H1 (cell line): Measurements from ENCODE around the gene CTSA. TPM values are rescaled to one million over a fixed set of nuclear protein-coding genes. Genes with fewer than 3 reads are reported as not detected.

Experiments
- BACH1 ChIP-seq: IDR thresholded peaks from 2 replicates; pipeline ENCODE4 v1.6.1; 2012; ENCODE audit warnings: low read length, improper control_type of control experiment
- BCL11A ChIP-seq, 2 experiments: IDR thresholded peaks; one replicate each; pipeline ENCODE4 v1.6.1; 2011; ENCODE audit warnings: low read depth in 2 of 2, low read length in 2 of 2, mild to moderate bottlenecking in 2 of 2
- CHD2 ChIP-seq: IDR thresholded peaks from 2 replicates; pipeline ENCODE4 v1.6.1; 2012; ENCODE audit warnings: low read length, improper control_type of control experiment
- EGR1 ChIP-seq: IDR thresholded peaks from 2 replicates; pipeline ENCODE4 v1.6.1; 2011; ENCODE audit warnings: low read depth, low read length, borderline replicate concordance
- GABPA ChIP-seq: IDR thresholded peaks from 2 replicates; pipeline ENCODE4 v1.6.1; 2011; ENCODE audit warnings: mild to moderate bottlenecking, low read length, moderate library complexity, borderline replicate concordance; ENCODE audit not compliant: insufficient read depth
- JUN ChIP-seq: IDR thresholded peaks from 2 replicates; pipeline ENCODE4 v1.6.1; 2011; ENCODE audit warnings: low read depth, mild to moderate bottlenecking, improper control_type of control experiment, low read length
- POLR2A ChIP-seq, 2 experiments: IDR thresholded peaks; 1 replicate in 1 of 2; 2 replicates in 1 of 2; pipeline ENCODE4 v1.6.1; 2011; ENCODE audit warnings: low read depth in 2 of 2, low read length in 2 of 2, mild to moderate bottlenecking in 2 of 2; ENCODE audit errors: control extremely low read depth in 1 of 2
- RNF2 ChIP-seq: fragments of 200-900, 300-1000 bp; sonication (generic); IDR thresholded peaks from 2 replicates; pipeline ENCODE4 v1.7.1; 2016; ENCODE audit warnings: borderline replicate concordance, low read depth, mild to moderate bottlenecking, antibody characterized with exemption, low read length; ENCODE audit not compliant: poor library complexity, severe bottlenecking; ENCODE audit errors: missing control alignments
- SP1 ChIP-seq: IDR thresholded peaks from 2 replicates; pipeline ENCODE4 v1.6.1; 2011; ENCODE audit warnings: low read depth, low read length
- SUZ12 ChIP-seq: fragments of 200-600 bp; sonication (generic); IDR thresholded peaks from 2 replicates; pipeline ENCODE4 v1.6.1; 2012; ENCODE audit warnings: mild to moderate bottlenecking, inconsistent platforms, low read length, moderate library complexity, mixed read lengths
- TAF1 ChIP-seq: IDR thresholded peaks from 2 replicates; pipeline ENCODE4 v1.6.1; 2011; ENCODE audit warnings: mild to moderate bottlenecking, low read depth, low read length
- ZNF274 ChIP-seq: IDR thresholded peaks from 2 replicates; pipeline ENCODE4 v1.7.0; 2012; ENCODE audit warnings: low read length, borderline replicate concordance; ENCODE audit errors: extremely low read depth
- polyA plus RNA-seq, 7 experiments: library from polyadenylated mRNA; depleted of rRNA in 3 of 7; stranded (reverse) in 5 of 7; unstranded in 2 of 7; fragments of >200 nt in 5 of 7; fragments of 200-250 nt in 2 of 7; gene quantifications; 1 replicate in 5 of 7; 2 replicates in 1 of 7; 4 replicates in 1 of 7; pipeline versions ENCODE4 v1.2.1 to v1.2.3, GENCODE V29; 2011 to 2013; ENCODE audit warnings: missing spikeins in 2 of 7, mixed read lengths in 2 of 7
- total RNA-seq: library from RNA; stranded (reverse); fragmentation: NEBNext Ultra II Directional; extraction: Animal tissue kit (Norgen Biotek cat#: 25700); gene quantifications from 2 replicates; pipeline ENCODE4 v1.2.1, GENCODE V29; 2021
- TF ChIP-seq, protein P1 (sequence below): fragments of 300-600 bp; sonication (generic); IDR thresholded peaks from 2 replicates; pipeline ENCODE4 v1.7.1; 2012; ENCODE audit warnings: low read length, moderate library complexity, mild to moderate bottlenecking, inconsistent platforms; ENCODE audit not compliant: insufficient replicate concordance

Gene CTSA
- total and polyA plus RNA-seq, 2 of the 8 experiments (the other 6 are each of a cell fraction or from before 2014, with no cell fraction given): 49.7 to 74.0 TPM

DNA sequence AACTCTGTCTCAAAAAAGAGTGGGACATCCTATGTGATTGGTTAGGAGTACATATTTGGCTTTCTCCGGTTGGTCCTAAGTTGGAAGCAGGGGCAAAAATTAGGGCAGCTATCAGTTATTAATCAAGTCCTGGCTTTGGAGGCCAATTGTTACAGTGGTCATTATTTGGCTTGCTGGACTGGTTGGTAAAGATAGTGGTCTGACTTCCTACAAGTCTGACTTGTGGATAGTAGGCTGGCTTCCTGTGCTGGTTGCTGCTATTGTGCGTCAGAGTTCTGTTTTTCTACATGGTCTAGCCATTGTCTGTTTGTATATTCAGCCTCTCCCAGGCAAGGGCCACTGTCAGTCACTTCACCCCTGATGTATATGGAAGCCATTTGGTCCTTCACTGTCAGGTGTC, 40.9 kb upstream of the CTSA start (continued):
- TF ChIP-seq, protein P1, sequence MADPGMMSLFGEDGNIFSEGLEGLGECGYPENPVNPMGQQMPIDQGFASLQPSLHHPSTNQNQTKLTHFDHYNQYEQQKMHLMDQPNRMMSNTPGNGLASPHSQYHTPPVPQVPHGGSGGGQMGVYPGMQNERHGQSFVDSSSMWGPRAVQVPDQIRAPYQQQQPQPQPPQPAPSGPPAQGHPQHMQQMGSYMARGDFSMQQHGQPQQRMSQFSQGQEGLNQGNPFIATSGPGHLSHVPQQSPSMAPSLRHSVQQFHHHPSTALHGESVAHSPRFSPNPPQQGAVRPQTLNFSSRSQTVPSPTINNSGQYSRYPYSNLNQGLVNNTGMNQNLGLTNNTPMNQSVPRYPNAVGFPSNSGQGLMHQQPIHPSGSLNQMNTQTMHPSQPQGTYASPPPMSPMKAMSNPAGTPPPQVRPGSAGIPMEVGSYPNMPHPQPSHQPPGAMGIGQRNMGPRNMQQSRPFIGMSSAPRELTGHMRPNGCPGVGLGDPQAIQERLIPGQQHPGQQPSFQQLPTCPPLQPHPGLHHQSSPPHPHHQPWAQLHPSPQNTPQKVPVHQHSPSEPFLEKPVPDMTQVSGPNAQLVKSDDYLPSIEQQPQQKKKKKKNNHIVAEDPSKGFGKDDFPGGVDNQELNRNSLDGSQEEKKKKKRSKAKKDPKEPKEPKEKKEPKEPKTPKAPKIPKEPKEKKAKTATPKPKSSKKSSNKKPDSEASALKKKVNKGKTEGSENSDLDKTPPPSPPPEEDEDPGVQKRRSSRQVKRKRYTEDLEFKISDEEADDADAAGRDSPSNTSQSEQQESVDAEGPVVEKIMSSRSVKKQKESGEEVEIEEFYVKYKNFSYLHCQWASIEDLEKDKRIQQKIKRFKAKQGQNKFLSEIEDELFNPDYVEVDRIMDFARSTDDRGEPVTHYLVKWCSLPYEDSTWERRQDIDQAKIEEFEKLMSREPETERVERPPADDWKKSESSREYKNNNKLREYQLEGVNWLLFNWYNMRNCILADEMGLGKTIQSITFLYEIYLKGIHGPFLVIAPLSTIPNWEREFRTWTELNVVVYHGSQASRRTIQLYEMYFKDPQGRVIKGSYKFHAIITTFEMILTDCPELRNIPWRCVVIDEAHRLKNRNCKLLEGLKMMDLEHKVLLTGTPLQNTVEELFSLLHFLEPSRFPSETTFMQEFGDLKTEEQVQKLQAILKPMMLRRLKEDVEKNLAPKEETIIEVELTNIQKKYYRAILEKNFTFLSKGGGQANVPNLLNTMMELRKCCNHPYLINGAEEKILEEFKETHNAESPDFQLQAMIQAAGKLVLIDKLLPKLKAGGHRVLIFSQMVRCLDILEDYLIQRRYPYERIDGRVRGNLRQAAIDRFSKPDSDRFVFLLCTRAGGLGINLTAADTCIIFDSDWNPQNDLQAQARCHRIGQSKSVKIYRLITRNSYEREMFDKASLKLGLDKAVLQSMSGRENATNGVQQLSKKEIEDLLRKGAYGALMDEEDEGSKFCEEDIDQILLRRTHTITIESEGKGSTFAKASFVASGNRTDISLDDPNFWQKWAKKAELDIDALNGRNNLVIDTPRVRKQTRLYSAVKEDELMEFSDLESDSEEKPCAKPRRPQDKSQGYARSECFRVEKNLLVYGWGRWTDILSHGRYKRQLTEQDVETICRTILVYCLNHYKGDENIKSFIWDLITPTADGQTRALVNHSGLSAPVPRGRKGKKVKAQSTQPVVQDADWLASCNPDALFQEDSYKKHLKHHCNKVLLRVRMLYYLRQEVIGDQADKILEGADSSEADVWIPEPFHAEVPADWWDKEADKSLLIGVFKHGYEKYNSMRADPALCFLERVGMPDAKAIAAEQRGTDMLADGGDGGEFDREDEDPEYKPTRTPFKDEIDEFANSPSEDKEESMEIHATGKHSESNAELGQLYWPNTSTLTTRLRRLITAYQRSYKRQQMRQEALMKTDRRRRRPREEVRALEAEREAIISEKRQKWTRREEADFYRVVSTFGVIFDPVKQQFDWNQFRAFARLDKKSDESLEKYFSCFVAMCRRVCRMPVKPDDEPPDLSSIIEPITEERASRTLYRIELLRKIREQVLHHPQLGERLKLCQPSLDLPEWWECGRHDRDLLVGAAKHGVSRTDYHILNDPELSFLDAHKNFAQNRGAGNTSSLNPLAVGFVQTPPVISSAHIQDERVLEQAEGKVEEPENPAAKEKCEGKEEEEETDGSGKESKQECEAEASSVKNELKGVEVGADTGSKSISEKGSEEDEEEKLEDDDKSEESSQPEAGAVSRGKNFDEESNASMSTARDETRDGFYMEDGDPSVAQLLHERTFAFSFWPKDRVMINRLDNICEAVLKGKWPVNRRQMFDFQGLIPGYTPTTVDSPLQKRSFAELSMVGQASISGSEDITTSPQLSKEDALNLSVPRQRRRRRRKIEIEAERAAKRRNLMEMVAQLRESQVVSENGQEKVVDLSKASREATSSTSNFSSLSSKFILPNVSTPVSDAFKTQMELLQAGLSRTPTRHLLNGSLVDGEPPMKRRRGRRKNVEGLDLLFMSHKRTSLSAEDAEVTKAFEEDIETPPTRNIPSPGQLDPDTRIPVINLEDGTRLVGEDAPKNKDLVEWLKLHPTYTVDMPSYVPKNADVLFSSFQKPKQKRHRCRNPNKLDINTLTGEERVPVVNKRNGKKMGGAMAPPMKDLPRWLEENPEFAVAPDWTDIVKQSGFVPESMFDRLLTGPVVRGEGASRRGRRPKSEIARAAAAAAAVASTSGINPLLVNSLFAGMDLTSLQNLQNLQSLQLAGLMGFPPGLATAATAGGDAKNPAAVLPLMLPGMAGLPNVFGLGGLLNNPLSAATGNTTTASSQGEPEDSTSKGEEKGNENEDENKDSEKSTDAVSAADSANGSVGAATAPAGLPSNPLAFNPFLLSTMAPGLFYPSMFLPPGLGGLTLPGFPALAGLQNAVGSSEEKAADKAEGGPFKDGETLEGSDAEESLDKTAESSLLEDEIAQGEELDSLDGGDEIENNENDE: no peak
- TF ChIP-seq TAF1: no peak
- no peak for TF ChIP-seq SP1
- no peak for TF ChIP-seq SUZ12
- TF ChIP-seq JUN: no peak
- TF ChIP-seq POLR2A (IDR thresholded peaks at IDR 0.05; ENCODE audit: control extremely low read depth in 1 of 2, low read depth in 2 of 2, low read length in 2 of 2): no peak
- TF ChIP-seq BACH1: no peak
- TF ChIP-seq GABPA: no peak
- no peak for TF ChIP-seq ZNF274
- TF ChIP-seq CHD2: no peak
- TF ChIP-seq EGR1: no peak
- TF ChIP-seq RNF2: no peak
- no peak for TF ChIP-seq BCL11A (IDR thresholded peaks at IDR 0.05; ENCODE audit: low read depth in 2 of 2, low read length in 2 of 2)
